Caco-2 (cell line): ENCODE data around the gene MMEL1. TPM values are rescaled to one million over a fixed set of nuclear protein-coding genes. Genes with fewer than 3 reads are reported as not detected.
"Not testable (repeated sequence)": the region's sequence is repeated elsewhere in the genome, so short reads cannot be mapped to it uniquely, and the experiment has no call there.

ENCODE experiments used
- Bru-seq: library from RNA; stranded (reverse); fragments of 400-500 nt; gene quantifications from one replicate; lab custom pipeline; 2021; lab: Mats Ljungman, UMichigan
- BruChase-seq, 2 experiments: library from RNA; stranded (reverse); fragments of 400-500 nt; gene quantifications; one replicate each; lab custom pipeline; 2021; lab: Mats Ljungman, UMichigan
- BruUV-seq: library from RNA; stranded (reverse); fragments of 400-500 nt; replicated peaks from 2 replicates; lab custom pipeline; 2021; lab: Mats Ljungman, UMichigan
- CTCF ChIA-PET: fragments of 300-600 bp; sonication (Branson Sonifier 250); formaldehyde crosslinking; loops from one replicate; lab custom pipeline; 2022; ENCODE audit warnings: antibody characterized with exemption; lab: Charles Lee
- POLR2A ChIA-PET: fragments of 300-600 bp; sonication (Branson Sonifier 250); formaldehyde crosslinking; loops from one replicate; lab custom pipeline; 2022; ENCODE audit warnings: antibody characterized with exemption; lab: Charles Lee
- DNase-seq, 2 experiments: peaks; one replicate each; pipeline versions ENCODE4 v3.0.0 to v3.0.0-alpha.2; 2020 to 2022
- H3K27me3 ChIP-seq: replicated peaks from 2 replicates; pipeline ENCODE4 v1.6.0; 2011; ENCODE audit warnings: low read length; ENCODE audit not compliant: control insufficient read depth, insufficient read depth
- H3K36me3 ChIP-seq: 2 replicates; pipeline ENCODE4 v1.5.1; 2011; ENCODE audit warnings: low read length; ENCODE audit not compliant: control insufficient read depth, insufficient read depth
- H3K4me1 ChIP-seq: fragments of 250-450 bp; sonication (Bioruptor Pico); 2 replicates; pipeline ENCODE4 v1.5.1; 2020; ENCODE audit warnings: mild to moderate bottlenecking
- H3K4me3 ChIP-seq: 2 replicates; pipeline ENCODE4 v1.5.1; 2011; ENCODE audit warnings: low read depth, mild to moderate bottlenecking, control low read depth, low read length
- H3K9me3 ChIP-seq: fragments of 250-450 bp; sonication (Bioruptor Pico); 2 replicates; pipeline ENCODE4 v1.5.1; 2020; ENCODE audit warnings: mild to moderate bottlenecking, moderate library complexity
- H3K27ac Mint-ChIP-seq: one replicate; pipeline ENCODE4 v1.8.0; 2022; ENCODE audit warnings: mixed read lengths; ENCODE audit not compliant: unreplicated experiment
- H3K27me3 Mint-ChIP-seq: one replicate; pipeline ENCODE4 v1.8.0; 2022; ENCODE audit warnings: mixed read lengths; ENCODE audit not compliant: insufficient read depth, unreplicated experiment
- H3K36me3 Mint-ChIP-seq: one replicate; pipeline ENCODE4 v1.8.0; 2022; ENCODE audit warnings: mild to moderate bottlenecking, mixed read lengths; ENCODE audit not compliant: insufficient read depth, unreplicated experiment
- H3K4me1 Mint-ChIP-seq: one replicate; pipeline ENCODE4 v1.8.0; 2022; ENCODE audit warnings: low read depth, mixed read lengths; ENCODE audit not compliant: unreplicated experiment
- H3K4me3 Mint-ChIP-seq: one replicate; pipeline ENCODE4 v1.8.0; 2022; ENCODE audit warnings: mild to moderate bottlenecking, moderate library complexity, mixed read lengths; ENCODE audit not compliant: unreplicated experiment
- H3K9me3 Mint-ChIP-seq: one replicate; pipeline ENCODE4 v1.8.0; 2022; ENCODE audit warnings: mixed read lengths; ENCODE audit not compliant: unreplicated experiment
- CTCF ChIP-seq, 2 experiments: fragments of 200-600 bp in 1 of 2; IDR thresholded peaks; 1 replicate in 1 of 2; 2 replicates in 1 of 2; pipeline versions ENCODE4 v1.5.1 to v1.8.0; 2011 to 2022; ENCODE audit warnings: antibody characterized with exemption in 1 of 2, control low read depth in 1 of 2, inconsistent platforms in 1 of 2, low read depth in 1 of 2, low read length in 1 of 2, mild to moderate bottlenecking in 1 of 2, moderate library complexity in 1 of 2; ENCODE audit not compliant: insufficient read depth in 1 of 2, severe bottlenecking in 1 of 2, unreplicated experiment in 1 of 2
- intact Hi-C: fragments of 100-400 bp; cut with micrococcal nuclease; formaldehyde crosslinking; loops from one replicate; pipeline ENCODE4 v1.10.0; 2022; ENCODE audit not compliant: unreplicated experiment
- long read RNA-seq: library from polyadenylated mRNA; stranded (forward); transcript quantifications from one replicate; pipeline ENCODE4 v2.0.0, GENCODE V29; 2022
- total RNA-seq: library from RNA; stranded (reverse); gene quantifications from 2 replicates; pipeline ENCODE4 v1.2.3, GENCODE V29; 2022

The MMEL1 gene
- total RNA-seq (not detected in 2 replicates), Bru-seq, nascent RNA (not detected), BruChase-seq, experiment 1, labeled RNA remaining after a 2-hour chase (not detected), BruChase-seq, experiment 2, labeled RNA remaining after a 6-hour chase (percentile 2 among the genes with signal in this experiment)
- long read RNA-seq = 0 reads

- no peaks in the 10 kb centered on the region for H3K4me1 ChIP-seq
- peaks cover 14% of the 10 kb centered on the region for H3K9me3 ChIP-seq
- H3K4me1 Mint-ChIP-seq = no peaks in the 10 kb centered on the region
- CTCF ChIA-PET = no interaction called here
- peaks cover 8% of the 10 kb centered on the region for H3K9me3 Mint-ChIP-seq
- POLR2A ChIA-PET = no interaction called here
- TF ChIP-seq CTCF (IDR thresholded peaks at IDR 0.05; ENCODE audit: insufficient read depth in 1 of 2, low read depth in 1 of 2, low read length in 1 of 2, severe bottlenecking in 1 of 2, unreplicated experiment in 1 of 2) = no peak
- H3K36me3 ChIP-seq = no peaks in the 10 kb centered on the region
- H3K4me3 Mint-ChIP-seq = no peak within 1 kb of the TSS
- intact Hi-C loops = no loop called here
- H3K36me3 Mint-ChIP-seq = peaks cover 5% of the 10 kb centered on the region
- peak in 1 of 2 experiments; percentile 28 for DNase-seq
- H3K27ac Mint-ChIP-seq = no peak within 1 kb of the TSS
- H3K27me3 Mint-ChIP-seq = no peaks in the 10 kb centered on the region
- no peak within 1 kb of the TSS for H3K4me3 ChIP-seq
- no peaks in the 10 kb centered on the region for H3K27me3 ChIP-seq
- no TSS peak for BruUV-seq
These were observed at the start of gene MMEL1 for GRCh38 chr1:2632561-2633361. MMEL1 (minus strand) TSS chr1:2633016; CDS start chr1:2629484, 3,532 bp downstream.

- H3K27me3 ChIP-seq, POLR2A ChIA-PET, H3K27me3 Mint-ChIP-seq, H3K4me1 ChIP-seq, H3K4me1 Mint-ChIP-seq, BruUV-seq, DNase-seq, H3K9me3 Mint-ChIP-seq, intact Hi-C loops, H3K4me3 Mint-ChIP-seq, H3K36me3 Mint-ChIP-seq, H3K27ac Mint-ChIP-seq, H3K9me3 ChIP-seq, CTCF ChIA-PET, H3K4me3 ChIP-seq, H3K36me3 ChIP-seq: not testable (repeated sequence)
These were observed 43.9 kb upstream of the MMEL1 start for GRCh38 chr1:2676726-2677125.

GRCh38 chr1:2671656-2672055 is 38.8 kb upstream of the MMEL1 start:
- DNase-seq, H3K4me3 ChIP-seq, intact Hi-C loops, H3K4me1 Mint-ChIP-seq, H3K27me3 Mint-ChIP-seq, H3K36me3 ChIP-seq, POLR2A ChIA-PET, H3K9me3 ChIP-seq, BruUV-seq, H3K4me1 ChIP-seq, H3K27me3 ChIP-seq, H3K4me3 Mint-ChIP-seq, H3K27ac Mint-ChIP-seq, CTCF ChIA-PET, H3K9me3 Mint-ChIP-seq, H3K36me3 Mint-ChIP-seq: not testable (repeated sequence)

- H3K27me3 Mint-ChIP-seq, H3K4me1 ChIP-seq, CTCF ChIA-PET, H3K9me3 Mint-ChIP-seq, POLR2A ChIA-PET, intact Hi-C loops, H3K4me3 ChIP-seq, H3K27me3 ChIP-seq, H3K27ac Mint-ChIP-seq, H3K4me1 Mint-ChIP-seq, H3K9me3 ChIP-seq, BruUV-seq, H3K36me3 Mint-ChIP-seq, H3K4me3 Mint-ChIP-seq, H3K36me3 ChIP-seq: not testable (repeated sequence)
- DNase-seq = peak in 1 of 2 experiments; percentile 19
These were observed 27.0 kb upstream of the MMEL1 start for GRCh38 chr1:2659806-2660205.

GRCh38 chr1:2657909-2658308 is 25.1 kb upstream of the MMEL1 start:
- intact Hi-C loops, H3K4me3 ChIP-seq, H3K27me3 ChIP-seq, H3K4me1 Mint-ChIP-seq, H3K9me3 ChIP-seq, H3K9me3 Mint-ChIP-seq, DNase-seq, H3K27ac Mint-ChIP-seq, H3K4me3 Mint-ChIP-seq, H3K36me3 Mint-ChIP-seq, CTCF ChIA-PET, BruUV-seq, H3K4me1 ChIP-seq, H3K36me3 ChIP-seq, POLR2A ChIA-PET: not testable (repeated sequence)
- H3K27me3 Mint-ChIP-seq = peaks cover 18% of the 10 kb centered on the region

- H3K4me1 Mint-ChIP-seq, H3K9me3 ChIP-seq, H3K36me3 ChIP-seq, H3K4me3 ChIP-seq, CTCF ChIA-PET, H3K9me3 Mint-ChIP-seq, H3K27me3 ChIP-seq, H3K4me3 Mint-ChIP-seq, BruUV-seq, POLR2A ChIA-PET, H3K36me3 Mint-ChIP-seq, intact Hi-C loops, H3K27ac Mint-ChIP-seq, H3K4me1 ChIP-seq: not testable (repeated sequence)
- H3K27me3 Mint-ChIP-seq = peaks cover 20% of the 10 kb centered on the region
- peak in 1 of 2 experiments; percentile 25 for DNase-seq
These were observed 24.3 kb upstream of the MMEL1 start for GRCh38 chr1:2657124-2657523.
